Right lobe of liver (tissue), 4 donors: ENCODE measurements around the gene LTO1.

Experiments
- POLR2A ChIP-seq: fragments of 450-650 bp; IDR thresholded peaks from one replicate; pipeline ENCODE4 v1.6.1; 2017; ENCODE audit warnings: antibody characterized with exemption, mild to moderate bottlenecking
- TF ChIP-seq, protein P1 (sequence below), 4 donors: fragments of 200-600 bp in 3 of 4; fragments of 450-650 bp in 1 of 4; IDR thresholded peaks; one replicate each; pipeline versions ENCODE4 v1.5.1 to v1.8.0; 2016 to 2022; ENCODE audit warnings: antibody characterized with exemption in 4 of 4, mild to moderate bottlenecking in 2 of 4
- donor health status: DM: no; HTN: no; CAD: no.
- donor health status: DM: no; HTN: no; CAD: no.
- donor health status: DM: no; HTN: yes; CAD: no.

DNA sequence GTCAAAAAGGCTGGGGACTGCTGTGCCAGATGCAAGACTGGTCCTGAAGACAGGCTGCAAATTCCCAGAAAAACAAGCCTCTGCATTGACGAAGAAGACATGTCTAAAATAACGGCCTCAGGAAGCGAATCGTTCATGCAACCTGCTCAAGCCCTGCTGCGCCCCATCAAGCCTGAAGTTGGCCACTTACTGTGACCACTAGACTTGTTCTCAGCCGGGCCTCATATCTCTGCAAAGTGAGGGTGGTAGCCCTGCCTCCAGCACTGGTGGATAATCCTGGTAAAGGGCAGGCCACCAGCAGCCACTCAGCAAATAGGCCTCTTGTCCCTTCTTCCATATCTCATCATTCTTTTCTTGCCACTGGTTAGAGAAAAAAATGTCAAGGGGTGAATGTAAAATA, 11.8 kb downstream of the LTO1 start:
- TF ChIP-seq, protein P1, sequence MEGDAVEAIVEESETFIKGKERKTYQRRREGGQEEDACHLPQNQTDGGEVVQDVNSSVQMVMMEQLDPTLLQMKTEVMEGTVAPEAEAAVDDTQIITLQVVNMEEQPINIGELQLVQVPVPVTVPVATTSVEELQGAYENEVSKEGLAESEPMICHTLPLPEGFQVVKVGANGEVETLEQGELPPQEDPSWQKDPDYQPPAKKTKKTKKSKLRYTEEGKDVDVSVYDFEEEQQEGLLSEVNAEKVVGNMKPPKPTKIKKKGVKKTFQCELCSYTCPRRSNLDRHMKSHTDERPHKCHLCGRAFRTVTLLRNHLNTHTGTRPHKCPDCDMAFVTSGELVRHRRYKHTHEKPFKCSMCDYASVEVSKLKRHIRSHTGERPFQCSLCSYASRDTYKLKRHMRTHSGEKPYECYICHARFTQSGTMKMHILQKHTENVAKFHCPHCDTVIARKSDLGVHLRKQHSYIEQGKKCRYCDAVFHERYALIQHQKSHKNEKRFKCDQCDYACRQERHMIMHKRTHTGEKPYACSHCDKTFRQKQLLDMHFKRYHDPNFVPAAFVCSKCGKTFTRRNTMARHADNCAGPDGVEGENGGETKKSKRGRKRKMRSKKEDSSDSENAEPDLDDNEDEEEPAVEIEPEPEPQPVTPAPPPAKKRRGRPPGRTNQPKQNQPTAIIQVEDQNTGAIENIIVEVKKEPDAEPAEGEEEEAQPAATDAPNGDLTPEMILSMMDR (IDR thresholded peaks at IDR 0.05) = no peak
- no peak for TF ChIP-seq POLR2A
